HL-60/S4 treated with retinoic acid at 250 ng/mL for 4 days and 3 days (cell line): ENCODE results near the gene SAFB.

Experiments used
- in situ Hi-C: fragments of 300-500 bp; cut with MboI; formaldehyde crosslinking; loops from 2 replicates; pipeline ENCODE4 v1.7.0; 2022; ENCODE audit warnings: low sequenced_read_pairs

SAFB gene

DNA sequence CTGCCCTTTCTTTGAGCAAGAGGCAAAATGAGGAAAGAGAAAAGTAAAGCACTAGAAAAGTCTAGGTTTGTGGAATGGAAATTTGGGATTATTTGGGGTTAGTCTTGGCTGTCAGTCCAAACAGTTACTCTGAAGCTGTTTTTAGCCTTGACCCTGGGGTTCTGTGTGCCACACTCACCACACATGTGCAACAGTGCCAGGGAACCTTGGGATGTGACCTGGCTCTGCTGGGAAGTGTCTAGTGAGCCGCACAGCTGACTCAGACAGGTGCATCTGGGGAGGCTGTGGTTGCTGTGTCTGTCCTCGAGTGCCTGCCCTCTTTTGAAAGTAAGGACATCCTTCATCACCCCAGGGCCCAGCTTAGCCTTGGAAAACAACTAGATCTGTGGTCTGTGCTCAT is 41.6 kb downstream of the SAFB start:
- in situ Hi-C loops: no loop called here

DNA sequence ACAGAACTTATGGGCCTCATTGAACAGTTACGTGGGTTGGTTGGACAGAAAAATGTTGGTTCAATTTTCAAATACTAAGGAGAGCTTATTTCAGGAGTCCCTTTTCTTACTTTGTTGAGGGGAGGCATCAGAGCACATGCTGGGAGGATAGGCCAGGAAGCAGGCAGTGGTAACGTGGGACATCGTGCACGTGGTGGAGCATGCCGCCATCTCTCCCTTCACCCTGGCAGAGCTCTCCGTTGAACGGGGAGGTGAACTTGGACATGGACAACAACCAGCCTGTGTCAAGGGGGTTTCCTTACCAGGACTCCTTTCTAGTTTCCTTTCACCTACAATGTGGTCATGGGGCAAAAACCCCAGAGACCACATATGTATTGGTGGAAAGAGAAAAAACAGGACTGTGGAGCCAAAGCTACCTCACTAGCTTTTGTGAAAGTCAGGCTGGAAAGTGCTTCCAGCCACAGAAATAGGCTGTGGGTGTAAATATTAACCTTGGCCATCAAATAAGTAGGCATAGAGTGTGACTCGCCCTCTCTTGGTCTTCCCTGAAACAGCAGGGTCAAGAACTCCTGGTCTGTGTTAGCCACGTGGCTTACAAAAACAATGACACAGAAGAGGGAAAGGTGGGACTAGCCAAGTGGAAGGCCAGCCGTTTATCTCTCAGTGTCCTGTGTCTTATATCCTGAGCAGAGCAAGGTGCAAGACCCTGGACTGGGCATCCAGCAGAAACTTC is 43.1 kb downstream of the SAFB start:
- in situ Hi-C loops: no loop called here

DNA sequence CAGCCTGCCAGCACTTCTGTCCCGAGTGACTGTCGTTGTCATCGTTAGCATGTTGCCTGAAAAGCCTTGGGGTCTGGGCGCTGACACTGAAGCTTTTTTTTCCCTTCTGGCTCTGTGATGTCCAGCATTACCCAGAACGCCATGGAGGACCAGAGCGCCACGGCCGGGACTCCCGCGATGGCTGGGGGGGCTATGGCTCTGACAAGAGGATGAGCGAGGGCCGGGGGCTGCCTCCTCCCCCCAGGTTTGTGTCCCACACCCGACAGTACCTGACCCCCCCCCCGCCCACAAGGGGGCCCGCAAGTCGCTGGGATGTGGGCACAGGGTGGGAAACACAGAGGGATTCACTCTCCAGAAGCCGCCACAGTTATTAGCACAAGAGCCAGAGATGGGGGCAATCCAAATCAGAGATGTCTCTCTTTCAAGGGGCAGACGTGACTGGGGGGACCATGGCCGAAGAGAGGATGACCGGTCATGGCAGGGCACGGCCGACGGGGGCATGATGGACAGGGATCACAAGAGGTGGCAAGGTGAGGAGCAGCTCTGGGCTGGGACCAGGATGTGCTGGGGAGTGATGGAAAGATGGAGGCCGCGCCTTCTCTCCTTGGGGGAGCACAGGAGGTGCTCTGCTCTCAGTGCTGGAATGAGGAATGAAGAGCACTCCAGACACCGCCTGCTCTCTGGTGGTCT is 44.2 kb downstream of the SAFB start:
- in situ Hi-C loops: no loop called here

DNA sequence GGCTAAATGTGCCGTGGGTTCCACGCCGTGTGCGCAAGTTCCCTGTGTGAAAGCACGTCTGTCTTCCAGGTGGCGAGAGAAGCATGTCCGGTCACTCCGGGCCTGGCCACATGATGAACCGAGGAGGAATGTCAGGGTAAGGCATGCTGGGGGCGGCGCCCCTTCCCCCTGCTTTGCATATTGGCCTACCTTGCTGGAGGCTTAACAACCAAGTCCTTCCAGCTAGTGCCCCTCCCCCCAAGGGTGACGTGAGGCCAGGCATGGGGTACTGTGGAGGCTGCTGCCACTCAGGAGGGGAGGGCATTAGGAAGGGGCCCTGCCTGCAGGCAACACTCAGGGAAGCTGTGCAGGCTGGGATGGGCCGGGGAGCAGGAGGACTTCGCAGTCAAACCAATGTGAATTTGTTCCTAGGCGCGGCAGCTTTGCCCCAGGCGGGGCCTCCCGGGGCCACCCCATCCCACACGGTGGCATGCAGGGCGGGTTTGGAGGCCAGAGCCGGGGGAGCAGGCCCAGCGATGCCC is 44.9 kb downstream of the SAFB start:
- in situ Hi-C loops: no loop called here

DNA sequence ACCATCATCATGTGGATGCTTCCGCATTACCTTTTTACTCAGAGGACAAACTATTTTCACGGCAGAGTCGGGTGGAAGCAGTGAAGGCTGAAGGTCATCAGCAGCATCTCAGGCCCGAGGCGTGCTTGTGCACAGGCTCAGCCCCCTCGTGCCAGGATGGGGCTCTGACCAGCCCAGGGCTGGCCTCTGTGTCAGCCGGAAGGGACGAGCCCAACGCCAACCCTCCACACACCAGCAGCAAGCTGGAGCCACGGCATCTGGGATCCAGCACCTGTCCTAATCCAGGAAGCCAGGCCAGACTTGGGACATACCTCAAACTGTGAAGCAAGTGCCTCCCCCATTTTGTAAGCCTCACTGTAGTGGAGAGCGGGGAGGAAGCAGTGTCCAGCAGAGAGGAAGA is 46.3 kb downstream of the SAFB start:
- in situ Hi-C loops: no loop called here

DNA sequence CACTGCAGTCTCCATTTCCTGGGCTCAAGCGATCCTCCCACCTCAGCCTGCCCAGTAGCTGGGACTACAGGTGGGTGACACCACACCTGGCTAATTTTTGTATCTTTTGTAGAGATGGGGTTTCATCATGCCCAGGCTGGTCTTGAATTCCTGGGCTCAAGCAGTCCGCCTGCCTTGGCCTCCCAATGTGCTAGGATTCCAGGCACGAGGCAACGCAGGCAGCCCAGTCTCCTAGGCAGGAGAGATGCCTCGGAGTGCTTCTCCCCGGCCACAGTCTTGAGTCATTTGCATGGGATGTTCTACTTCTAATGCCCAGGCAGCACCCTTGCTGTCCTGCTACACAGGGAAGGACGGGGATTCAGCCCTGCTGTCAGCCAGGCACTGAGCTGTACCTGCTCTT is 48.7 kb downstream of the SAFB start:
- in situ Hi-C loops: no loop called here

DNA sequence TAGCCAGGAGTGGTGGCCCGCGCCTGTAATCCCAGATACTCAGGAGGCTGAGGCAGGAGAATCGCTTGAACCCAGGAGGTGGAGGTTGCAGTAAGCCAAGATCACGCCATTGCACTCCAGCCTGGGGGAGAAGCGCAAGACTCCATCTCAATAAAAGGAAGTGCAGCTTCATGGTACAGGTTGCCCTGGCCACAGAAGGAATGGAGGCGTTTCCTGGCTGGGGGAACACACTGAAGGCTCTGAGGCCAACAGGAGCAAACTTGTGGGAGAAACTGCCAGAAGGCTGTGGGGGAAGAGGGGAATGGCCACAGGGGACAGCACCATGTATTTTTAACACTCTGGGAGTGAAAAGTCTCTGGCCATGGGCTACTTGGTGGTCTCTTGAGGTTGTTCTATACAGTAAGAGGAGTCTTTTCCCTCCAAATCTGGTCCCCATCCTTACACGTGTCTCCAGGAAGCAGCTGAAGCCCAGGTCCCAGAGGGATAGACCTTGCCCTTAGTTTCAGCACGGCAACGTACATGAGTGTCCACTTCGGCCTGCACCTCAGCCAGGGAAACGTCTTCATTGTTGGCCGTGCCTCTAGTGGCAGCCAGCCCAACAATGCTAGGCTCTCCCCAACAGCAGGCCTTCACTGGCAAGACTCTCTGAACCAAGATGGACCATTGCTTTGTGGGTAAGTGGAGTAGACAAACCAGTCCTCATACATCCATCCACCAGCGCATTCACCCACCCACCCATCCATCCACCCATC is 50.0 kb downstream of the SAFB start:
- in situ Hi-C loops: no loop called here

DNA sequence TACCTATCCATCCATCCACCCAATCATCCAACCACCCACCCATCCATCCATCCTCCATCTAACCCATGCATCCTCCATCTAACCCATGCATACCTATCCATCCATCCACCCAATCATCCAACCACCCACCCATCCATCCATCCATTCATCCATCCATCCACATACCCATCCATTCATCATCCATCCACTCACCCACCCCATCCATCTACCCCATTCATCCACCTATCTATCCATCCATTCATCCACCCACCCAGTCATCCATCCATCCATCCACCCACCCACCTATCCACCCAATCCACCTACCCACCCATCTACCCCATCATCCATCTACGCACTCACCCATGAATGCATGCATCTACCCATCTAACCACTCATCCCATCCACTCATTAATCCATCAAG is 50.9 kb downstream of the SAFB start:
- in situ Hi-C loops: no loop called here

DNA sequence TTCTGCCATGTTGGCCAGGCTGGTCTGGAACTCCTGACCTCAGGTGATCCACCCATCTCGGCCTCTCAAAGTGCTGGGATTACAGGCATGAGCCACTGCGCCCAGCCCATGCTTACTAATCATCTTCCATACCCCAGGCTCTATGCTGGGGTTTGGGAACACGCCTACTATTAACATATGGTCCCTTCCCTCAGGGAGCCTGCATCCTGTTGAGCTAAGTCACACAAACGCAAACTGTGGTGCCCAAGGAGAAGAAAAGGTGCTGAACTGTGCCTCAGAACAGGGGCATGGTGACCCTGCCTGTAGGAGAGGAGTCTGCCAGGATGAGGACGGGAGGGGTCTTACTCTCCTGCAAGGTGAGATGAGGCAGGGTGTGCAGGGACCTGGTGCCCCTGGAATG is 51.8 kb downstream of the SAFB start:
- in situ Hi-C loops: no loop called here

DNA sequence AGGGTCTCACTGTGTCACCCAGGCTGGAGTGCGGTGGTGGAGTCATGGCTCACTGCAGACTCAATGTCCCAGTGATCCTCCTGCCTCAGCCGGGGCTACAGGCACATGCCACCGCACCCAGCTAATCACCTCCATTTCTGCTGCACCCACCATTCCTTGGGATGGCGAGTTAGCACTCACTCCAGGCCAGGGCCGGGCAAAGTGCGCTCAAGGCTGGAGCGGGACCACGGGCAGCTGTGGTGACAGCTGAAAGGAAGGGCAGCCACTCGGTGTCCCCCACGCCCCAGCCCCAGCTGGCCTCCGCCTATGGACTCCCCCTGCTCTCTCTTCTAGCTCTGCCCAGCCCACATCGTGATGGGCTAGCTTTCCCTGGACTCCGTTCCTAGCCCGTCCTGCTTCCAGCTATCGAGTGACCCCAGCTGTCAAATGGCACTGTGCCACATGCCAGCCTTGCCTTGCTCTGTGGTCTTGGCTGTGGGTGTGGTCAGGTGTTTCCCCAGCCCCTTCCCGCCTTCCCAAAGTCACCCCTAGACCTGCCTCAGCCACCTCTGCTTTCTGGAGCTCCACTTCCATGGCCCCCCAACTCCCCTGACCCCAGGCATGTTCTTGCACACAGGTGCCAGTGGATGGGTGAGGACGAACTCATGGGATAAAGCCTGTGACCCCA is 53.4 kb downstream of the SAFB start:
- in situ Hi-C loops: no loop called here

DNA sequence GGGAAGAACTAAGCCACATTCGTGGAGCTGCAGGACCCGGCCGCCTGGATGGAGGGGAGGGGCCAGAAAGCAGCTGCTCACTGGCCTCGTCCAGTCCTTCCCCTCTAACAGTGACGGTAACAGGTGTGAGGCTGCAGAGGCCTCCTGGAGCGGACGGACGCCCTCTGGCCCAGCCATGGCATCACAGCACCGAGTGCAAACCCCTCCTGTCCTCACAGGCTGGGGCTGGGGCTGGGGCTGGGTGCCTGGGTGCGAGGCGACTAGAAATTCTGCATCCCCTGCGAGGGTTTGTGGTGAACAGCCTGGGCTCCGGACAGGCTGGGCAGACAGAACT is 53.9 kb downstream of the SAFB start:
- in situ Hi-C loops: no loop called here

DNA sequence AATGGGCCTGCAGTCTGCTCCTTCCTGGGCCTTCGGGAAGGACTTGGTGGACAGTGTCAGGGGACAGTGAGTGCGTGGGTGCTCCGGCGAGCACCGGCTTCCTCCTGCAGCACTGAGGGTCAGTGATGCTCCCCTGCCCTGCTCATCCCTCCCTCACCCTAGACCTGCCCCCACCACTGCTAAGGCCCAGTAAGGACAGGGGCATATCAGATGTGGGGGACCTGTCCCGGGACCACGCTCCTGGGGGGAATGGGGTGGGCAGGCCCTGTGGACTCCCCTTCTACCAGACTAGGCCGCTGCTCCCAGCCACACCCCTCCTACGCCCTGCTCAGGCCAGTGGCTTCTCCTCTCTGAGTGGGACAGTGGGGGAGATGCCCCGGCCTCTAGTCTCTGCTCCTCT is 54.3 kb downstream of the SAFB start:
- in situ Hi-C loops: no loop called here

DNA sequence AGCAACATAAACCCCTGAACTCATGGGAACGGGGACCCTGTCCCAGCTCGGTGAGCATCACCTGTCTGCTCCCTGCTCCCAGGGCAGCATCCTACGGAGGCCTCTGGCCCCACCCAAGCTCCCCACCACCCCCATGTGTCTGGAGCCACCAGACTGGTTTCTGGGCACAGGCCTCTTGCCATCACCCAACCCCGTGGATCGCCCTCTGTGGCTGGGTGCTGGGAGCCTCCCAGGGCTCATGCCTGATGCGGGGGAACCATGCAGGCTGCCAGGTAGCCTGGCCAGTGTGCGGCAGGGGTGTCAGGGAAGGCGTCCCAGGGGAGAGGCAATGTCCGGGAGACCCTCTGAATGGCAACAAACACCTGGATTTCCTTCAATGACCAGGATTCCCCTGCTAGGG is 54.7 kb downstream of the SAFB start:
- in situ Hi-C loops: no loop called here

DNA sequence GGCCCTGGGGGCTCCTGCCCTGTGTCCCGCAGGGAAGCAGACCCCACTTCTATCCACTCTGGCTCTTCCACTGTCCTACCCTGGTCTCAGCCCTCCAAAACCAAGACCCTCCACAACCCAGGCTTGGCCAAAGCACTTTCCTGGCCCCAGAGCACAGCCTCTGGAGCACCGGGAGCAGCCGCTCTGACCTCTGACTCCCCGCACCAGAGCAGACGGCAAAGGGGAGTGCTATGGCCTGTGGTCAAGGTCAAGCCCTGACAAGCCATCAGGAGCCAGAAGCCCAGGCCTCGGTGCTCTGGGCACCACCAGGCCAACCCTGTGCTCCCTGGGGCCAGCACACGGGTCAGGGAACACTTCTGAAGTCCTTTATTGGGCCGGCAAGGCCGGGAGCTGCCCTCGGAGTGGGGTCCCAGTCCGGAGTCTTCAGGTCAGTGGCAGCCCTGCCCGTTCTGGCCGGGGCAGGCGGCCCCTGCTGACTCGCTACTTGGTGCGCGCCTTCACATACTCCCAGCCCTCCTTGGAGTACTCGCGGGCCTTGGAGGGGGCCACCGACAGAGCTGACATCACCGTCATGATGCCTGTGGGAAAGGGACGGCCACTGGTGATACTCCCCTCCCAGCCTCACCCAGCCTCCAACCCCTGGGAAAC is 55.3 kb downstream of the SAFB start:
- in situ Hi-C loops: no loop called here

DNA sequence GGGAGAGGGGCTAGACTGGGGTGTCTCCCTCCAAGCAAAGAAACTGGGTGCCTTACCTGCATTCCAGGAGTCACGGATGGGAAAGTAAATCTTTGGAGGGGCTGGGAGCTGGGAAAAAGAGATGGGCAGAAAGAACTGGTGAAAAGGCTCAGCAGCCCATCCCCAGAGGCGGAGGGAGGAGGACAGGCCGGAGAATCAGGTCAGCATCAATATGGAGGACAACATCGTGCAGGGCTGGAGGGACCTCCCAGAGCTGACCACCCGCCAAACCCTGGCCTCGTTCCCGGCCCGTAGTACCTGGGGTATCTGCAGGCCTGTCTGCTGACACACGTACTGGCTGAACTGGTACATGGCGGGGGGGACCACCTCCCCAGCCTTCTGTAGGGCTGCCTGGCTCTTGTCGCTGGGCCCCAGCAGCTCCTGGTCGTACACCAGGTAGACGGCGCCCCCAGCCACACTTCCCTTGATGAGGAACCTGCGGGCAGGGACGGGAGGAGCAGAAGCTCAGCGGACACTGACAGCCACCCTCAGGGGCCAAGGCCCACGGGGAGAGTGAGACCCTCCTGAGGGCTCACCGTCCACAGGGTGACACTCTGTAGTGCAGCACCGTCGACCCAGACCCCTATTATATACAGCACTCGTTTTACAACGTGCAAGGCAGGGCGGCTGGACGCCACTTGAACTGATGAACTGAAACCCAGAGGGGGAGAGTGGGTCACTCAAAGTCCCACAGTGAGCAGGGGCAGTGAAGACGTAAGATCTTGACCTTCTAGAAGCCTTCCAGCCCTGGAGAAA is 56.6 kb downstream of the SAFB start:
- in situ Hi-C loops: no loop called here

DNA sequence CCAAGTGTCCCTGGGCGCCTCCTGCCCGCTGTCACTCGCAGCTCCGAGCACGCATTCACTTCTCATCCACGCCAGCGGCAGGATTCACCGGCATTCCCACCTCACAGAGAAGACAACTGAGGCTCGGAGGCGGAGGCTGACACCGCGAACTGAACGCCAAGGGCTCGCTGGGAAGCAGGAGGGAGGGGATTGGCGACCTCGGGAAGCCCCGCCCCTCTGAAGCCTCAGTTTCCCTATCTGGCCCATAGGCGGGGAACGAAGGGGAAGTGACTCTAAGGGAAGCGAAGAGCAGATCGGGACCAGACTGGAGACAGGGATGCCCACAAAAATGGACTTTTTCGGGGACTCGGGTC is 57.2 kb downstream of the SAFB start:
- in situ Hi-C loops: no loop called here

DNA sequence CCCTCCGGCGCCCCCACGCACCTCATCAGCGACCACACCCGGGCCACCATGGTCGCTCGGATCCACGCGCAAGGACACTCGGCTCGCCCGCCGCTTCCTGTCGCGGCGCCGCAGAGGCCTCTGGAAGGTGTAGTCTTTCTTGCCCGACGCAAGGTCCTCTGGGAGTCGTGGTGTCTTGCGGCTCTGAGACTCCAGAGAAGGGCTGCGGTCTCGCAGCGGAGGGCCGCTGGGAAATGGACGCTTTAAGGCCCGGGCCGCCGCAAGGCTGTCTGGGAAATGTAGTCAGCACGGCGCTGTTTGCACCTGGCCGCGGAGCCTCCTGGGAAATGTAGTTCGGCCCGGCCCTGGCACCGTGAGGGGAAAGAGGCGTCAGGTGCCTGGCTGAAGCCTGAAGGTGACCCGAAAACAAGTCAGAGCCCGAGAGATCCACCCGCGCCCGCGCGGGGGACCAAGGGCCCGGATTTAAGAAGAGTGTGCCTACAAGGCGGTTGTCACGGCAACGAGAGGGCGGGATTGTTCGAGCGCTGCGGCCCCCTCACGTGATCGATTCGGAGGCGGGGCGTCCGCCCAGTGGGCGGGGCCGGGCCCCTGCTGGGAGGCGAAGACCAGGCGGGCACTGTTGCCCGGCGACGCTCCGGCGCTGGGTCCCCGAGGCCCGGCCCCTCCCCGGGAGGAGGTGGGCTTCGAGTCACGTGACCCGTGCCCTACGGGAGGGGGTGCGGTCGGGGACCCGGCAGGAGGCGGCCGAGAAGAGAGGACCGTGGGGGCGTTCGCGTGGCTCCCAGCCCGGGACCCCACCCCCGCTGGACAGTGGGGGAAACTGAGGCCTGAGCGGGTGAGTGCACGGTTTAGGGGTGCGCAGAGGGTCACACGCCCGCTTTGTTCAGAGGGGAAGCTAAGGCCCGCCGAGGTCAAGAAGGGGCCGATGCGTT is 57.8 kb downstream of the SAFB start, which contains the start of the genes HSD11B1L and MICOS13:
Gene HSD11B1L (plus strand): TSS at position 591 of the 932 bp plus-strand sequence. CDS start 3,806 bp downstream, outside the sequence.
Gene MICOS13 (minus strand): TSS at position 80 of the 932 bp plus-strand sequence. CDS start 30 bp downstream, at position 50.
- in situ Hi-C loops: no loop called here

DNA sequence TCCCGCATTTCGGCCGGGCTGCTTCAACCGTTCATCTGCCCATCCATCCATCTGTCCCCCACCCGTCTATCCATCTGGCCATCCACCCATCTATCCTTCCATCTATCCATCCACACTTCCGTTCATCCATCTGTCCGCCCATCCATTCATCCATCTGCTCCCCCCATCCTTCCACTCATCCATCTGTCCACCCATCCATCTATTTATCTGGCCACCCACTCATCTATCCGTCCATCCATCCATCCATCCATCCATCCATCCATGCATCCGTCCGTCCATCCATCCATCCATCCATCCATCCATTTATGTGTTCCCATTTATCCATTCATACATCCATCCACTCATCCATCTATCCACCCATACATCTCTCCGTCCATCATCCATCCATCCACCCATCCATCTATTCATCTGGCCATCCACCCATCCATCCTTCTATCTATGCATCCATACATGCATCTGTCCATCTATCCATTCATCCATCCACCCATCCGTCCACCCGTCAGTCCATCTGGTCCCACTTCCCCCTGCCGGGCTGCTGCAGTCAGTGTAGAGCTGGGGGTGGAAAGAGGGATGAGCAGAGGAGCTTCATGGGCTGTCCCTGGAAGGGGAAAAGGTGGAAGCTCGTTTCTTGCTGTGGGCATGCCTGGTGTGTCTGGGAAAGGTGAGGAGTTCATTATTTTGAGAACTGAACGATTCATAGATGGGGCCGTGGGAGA is 58.7 kb downstream of the SAFB start:
- in situ Hi-C loops: no loop called here
